ENCODE data around the gene JCAD.

Gene JCAD

GRCh38 chr10:30047924-30048531, 11.4 kb downstream of the JCAD start:
- no peak for DNase-seq (ENCODE audit: low read depth in 2 of 3, low spot score in 2 of 3)

GRCh38 chr10:30047430-30047829, 12.0 kb downstream of the JCAD start:
- DNase-seq (ENCODE audit: low read depth in 2 of 3, low spot score in 2 of 3) = no peak

GRCh38 chr10:30046476-30046875, 12.9 kb downstream of the JCAD start:
- DNase-seq (ENCODE audit: low read depth in 2 of 3, low spot score in 2 of 3) = no peak

DNA sequence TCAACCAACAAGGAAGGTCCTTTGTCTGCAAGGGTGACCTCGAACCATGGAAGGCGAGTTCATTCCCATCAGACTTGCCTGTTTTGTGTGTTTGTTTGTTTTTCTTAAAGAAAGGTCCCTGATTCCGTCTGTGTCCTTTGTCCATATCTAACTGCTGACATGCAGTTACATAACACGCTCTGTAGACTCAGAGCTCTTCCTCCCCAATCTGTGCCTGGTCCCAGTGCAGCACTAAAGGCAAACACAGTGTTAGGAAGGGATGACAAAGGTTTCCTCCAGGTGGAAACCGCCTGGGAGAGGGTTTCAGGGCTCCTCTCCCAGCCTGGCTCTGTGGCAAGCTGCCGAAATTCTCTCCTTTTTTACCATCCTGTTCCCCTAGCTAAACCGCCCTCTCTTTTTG, 13.4 kb downstream of the JCAD start:
- no peak for DNase-seq (ENCODE audit: low read depth in 2 of 3, low spot score in 2 of 3)

DNA sequence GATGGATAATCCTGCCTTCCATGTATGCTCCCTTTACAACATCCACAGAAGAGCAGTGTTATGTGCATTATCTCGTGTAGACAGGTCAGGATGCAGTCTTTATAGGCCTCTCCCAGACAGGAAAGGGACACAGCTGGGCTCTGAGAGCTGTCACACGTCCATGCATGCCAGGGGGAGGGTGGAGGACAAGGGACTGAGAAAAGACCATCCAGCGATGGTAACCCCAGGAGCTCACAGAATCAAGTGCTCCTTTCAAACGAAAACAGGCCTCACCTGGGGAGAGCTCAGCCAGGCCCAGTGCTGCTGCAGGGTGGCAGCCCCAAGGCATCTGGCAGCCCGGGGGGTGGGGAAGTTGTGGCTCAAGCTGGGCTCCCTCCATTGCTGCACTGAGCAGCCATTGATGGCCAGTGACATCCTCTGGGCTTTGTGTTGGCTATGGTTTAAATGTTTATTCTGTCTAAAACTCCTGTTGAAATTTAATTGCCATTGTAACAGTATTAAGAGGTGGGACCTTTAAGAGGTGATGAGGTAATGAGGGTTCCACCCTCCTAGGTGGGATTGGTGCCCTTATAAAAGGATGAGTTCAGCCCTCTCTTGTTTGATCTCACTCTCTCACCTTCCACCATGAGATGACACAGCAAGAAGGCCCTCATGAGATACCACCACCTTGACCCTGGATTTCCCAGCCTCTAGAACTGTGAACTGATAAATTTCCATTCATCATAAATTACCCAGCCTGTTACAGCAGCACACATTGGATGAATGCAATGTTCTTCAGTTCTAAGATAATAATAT, 15.7 kb downstream of the JCAD start:
- DNase-seq (ENCODE audit: low read depth in 2 of 3, low spot score in 2 of 3) = no peak

DNA sequence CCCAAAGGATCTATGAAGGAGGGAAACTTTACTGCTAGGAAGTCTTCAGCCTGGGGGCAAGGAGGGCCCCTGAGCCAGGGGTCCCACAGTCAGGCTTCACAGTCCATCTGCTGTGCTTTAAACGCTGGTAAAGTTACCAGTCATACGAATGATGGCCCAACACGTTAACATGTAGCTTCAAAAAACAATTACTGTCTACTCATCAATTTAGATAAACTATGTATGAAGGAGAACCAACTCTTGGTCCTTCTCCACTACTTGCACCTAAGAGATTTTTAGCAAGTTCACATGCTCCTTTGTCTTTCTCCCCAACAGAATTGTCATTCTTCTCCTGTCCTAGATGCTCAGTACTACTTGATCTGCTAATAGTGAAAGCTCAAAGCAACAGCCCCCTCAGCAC, 16.6 kb downstream of the JCAD start:
- no peak for DNase-seq (ENCODE audit: low read depth in 2 of 3, low spot score in 2 of 3)

DNA sequence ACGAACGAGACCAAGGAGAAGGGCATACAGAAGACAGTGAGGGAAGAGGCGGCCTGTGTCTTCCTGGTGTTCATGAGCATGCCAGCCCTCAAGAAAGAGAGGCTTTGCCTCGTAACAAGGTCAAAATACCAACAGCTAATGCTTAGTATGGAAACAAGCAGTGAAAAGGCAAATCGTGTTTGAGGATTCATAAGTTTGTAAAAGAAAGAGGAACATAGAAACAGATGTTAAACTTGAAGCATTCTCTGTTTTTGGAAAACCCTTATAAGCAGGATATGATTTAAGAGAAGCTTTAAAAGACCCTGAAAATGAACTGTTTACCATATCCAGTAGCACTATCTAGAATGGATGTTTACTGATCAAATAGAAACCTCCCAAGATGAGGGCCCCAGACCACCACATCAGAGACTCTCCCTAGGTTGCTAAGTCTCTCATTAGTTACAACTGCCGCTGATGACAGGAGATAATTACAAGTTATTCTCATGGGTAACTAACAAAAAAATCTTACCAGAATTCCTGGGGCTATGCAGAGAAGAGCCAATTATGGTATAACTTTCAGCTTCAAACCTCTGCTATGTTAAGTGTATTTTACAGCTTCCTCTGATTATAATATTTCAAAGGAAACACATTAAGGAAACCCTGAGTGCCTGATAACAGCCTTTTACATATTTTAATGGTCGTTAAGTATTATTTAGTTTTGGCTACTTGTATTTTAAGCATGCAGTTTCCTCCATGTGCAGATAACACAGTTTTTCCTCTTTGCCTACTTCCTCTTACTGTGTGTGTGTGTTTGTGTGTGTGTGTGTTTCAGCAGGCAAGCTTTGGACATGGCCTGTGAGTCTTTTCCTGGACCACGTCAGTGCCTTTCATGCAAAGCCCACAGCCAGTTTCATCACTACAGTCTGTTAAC, 17.9 kb downstream of the JCAD start:
- DNase-seq (ENCODE audit: low read depth in 2 of 3, low spot score in 2 of 3) = no peak

DNA sequence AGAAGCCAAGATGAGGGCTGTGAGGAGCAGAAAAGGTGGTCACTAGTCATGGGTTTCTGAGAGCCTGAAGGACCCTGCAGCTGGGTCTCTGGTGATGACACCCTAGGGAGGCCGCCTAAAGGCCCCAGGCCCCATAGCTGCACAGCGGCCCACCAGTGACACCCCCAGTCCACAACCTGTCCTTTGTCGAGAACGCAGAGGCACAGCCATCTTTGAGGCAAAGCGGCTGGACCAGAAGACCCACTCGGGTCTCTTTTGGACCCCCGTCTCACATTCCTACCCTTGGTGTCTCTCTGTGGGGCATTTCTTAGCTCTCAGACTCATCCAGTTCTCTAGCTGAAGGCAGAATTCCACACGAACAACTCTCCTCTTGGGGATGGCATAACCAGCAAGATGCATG, 18.8 kb downstream of the JCAD start:
- no peak for DNase-seq (ENCODE audit: low read depth in 2 of 3, low spot score in 2 of 3)

- no peak for DNase-seq (ENCODE audit: low read depth in 2 of 3, low spot score in 2 of 3)
Measured at GRCh38 chr10:30039988-30040387, 19.4 kb downstream of the JCAD start.

DNA sequence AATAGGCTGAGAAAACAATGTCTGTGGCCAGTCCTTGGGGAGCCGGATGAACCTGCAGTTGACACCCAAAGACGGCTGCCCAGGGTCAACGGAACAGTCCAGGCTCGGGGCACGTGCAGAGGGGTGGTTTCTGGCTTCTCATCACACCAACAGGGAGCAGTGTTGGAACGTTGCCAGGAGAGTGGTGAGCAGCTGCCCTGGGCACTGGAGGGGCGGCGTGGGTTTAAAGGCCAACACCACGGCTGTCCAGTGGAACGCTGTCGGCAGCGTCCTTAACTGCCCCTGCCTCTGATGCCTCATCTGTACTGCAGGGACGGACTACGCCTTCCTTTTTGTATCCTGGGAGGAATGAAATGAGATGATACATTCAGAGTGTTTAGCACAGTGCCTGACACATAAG, 19.8 kb downstream of the JCAD start:
- DNase-seq (ENCODE audit: low read depth in 2 of 3, low spot score in 2 of 3) = no peak

GRCh38 chr10:30038781-30039536, 20.4 kb downstream of the JCAD start:
- no peak for DNase-seq (ENCODE audit: low read depth in 2 of 3, low spot score in 2 of 3)

DNA sequence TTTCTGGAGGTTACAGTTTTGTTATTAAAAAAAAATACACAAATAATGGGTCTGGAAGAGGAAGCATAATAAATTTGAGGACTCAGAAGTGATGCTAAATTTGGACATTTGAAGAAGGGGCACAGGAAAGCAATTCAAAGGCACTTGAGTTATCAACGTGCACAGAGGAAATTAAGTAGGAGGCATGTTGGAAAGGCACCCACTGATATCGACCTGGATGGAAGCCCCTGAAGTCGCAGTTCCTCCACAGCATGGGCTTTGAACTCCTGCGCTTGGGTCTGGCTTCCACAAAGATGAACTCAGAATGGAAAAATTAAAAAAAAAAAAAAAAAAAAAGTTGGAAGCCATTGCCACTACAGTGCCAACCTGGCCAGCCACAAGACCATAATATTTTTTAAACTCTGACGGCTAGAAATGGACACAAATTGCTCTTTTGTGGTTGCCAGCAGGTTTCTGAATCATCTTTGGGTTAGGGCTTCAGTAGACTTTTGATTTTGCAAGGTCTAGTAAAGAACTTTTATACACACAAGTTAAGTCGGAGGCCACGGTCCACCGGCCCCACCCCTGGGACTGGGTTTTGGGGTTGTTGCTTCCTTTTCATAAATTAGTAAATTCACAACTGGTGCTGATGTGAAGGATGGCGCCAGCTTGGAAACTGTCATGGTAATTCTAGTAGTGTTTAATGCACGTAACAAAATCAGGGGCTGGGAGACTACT, 21.6 kb downstream of the JCAD start:
- no peak for DNase-seq (ENCODE audit: low read depth in 2 of 3, low spot score in 2 of 3)

DNA sequence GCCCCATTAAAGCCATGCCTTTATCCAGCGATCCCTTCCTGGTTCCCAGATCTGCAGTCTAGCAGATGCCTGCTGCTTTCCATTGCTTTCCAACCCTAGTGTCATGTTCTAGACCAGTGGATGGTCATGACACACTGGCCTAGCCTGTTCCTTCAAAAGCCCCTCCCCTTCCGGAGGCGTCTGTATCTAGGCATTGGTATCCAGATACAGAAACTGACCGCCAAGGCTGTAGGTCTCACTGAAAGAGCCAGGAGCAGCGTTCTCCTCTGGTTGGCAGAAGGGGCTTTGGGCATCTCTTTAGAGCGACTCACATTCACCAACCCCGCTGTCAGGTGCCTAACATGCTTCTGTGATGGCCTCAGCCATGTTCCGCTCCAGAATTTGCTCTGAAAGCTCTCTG, 22.6 kb downstream of the JCAD start:
- DNase-seq (ENCODE audit: low read depth in 2 of 3, low spot score in 2 of 3) = no peak

GRCh38 chr10:30036341-30036740, 23.0 kb downstream of the JCAD start:
- no peak for DNase-seq (ENCODE audit: low read depth in 2 of 3, low spot score in 2 of 3)

GRCh38 chr10:30034433-30035137, 24.8 kb downstream of the JCAD start:
- DNase-seq (ENCODE audit: low read depth in 2 of 3, low spot score in 2 of 3) = no peak

DNA sequence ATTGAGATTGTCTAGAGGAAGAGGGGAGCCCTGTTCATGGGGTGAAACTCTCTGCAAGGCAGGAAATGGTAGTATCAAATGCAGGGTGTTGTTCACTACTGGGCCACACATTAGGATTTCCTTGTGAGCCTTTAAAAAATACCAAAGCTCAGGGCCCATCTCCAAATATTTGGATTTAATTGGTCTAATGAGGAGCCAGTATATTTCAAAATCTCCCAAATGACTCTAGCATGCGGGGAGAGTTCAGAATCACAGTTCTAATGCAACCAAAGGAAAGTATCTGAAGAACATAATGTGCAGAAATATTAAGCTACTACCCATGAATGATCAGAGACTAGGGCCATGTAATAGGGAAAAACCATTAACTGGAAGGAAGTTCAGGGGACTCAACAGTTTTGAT, 27.3 kb downstream of the JCAD start:
- DNase-seq (ENCODE audit: low read depth in 2 of 3, low spot score in 2 of 3) = no peak

GRCh38 chr10:30029872-30030256, 29.5 kb downstream of the JCAD start:
- no peak for DNase-seq (ENCODE audit: low read depth in 2 of 3, low spot score in 2 of 3)

DNA sequence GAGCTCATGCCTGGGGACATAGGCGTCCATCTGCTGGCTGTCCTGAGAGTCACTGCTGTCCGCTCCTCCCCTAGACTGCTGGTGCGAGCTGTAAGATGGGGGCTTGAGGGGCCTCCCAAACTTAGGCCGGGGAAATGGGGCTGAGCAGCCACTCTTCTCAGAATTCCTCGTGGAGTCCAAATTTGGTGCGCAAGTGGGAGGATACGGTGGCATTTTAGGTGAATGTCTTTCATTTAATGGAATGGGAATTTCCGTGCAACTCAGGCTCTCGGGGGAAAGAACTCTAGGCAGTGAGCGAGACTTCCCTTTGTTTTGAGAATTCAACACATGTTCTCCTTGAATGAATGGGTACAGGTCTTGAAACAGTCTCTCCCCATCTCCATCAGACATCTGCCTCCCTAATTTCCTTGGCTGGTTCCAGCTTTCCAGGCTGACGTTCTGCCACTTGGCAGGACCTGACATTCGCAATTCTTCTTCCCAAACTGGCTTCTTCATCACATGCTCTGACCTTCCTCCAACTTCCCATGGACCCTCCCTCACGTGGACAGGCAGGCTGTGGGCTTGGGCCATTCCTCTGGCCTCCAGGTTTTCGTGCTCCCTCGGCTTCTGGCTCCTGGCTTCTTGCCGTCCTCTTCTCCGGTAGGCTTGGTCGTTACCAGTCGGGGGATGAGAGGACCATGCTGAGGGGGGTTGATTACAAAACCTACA, 30.1 kb downstream of the JCAD start:
- no peak for DNase-seq (ENCODE audit: low read depth in 2 of 3, low spot score in 2 of 3)

DNA sequence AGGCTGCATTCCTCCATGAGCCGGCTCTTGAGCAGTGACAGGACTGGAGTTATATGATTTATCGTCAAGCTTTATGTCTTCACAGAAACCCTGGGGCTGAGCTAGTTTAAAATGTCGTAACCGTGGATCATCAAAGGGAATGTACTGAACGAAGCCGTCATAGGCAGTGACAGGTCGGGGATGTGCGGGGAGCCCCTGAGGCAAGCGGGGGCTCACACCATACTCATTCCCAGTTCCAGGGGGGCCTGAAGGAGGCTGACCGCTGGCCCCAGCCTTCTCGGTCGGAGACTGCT, 30.7 kb downstream of the JCAD start:
- DNase-seq (ENCODE audit: low read depth in 2 of 3, low spot score in 2 of 3) = no peak

All from activated CD8-positive, alpha-beta memory T cell treated with anti-CD3 and anti-CD28 coated beads for 48 hours (primary cell).